ENCODE data around the gene NLRC5.

NLRC5 gene

GRCh38 chr16:57042157-57043111 is 53.1 kb downstream of the NLRC5 start:
- H3K79me2 ChIP-seq: no peaks in the 10 kb centered on the region
- H3K9me3 ChIP-seq (ENCODE audit: control insufficient read depth, low read length): no peaks in the 10 kb centered on the region
- H3K4me2 ChIP-seq (ENCODE audit: low read length): no peak overlapping the region
- H3K4me1 ChIP-seq: peaks cover 3% of the 10 kb centered on the region
- no peak overlapping the region for H3K27ac ChIP-seq
- no peaks in the 10 kb centered on the region for H3K27me3 ChIP-seq (ENCODE audit: control insufficient read depth, insufficient read depth, low read length)
- no peaks in the 10 kb centered on the region for H3K36me3 ChIP-seq (ENCODE audit: control insufficient read depth, insufficient read depth, low read length)
- no peak overlapping the region for H2AFZ ChIP-seq
- TF ChIP-seq CTCF (IDR thresholded peaks at IDR 0.05): no peak
- H3K4me3 ChIP-seq (ENCODE audit: low read depth, low read length): no peak overlapping the region
- H3K9ac ChIP-seq: no peak overlapping the region

DNA sequence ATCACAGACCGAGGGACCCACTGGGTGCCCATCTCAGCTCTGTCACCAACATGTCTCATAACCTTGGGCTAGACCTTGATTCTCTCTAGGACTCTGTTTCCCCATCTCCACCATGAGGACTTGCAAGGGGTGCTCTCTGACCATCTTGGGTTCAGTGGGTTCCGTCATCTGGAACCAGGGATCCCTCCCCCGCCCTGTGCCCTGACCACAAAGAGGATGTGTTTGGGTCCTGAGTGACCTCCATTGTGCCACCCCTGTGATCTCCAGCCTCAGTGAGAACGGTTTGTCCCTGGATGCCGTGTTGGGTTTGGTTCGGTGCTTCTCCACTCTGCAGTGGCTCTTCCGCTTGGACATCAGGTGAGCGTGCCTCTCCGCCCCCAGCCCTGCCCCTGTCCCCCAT is 53.9 kb downstream of the NLRC5 start:
- Histone ChIP-seq H3K9me3 (ENCODE audit: control insufficient read depth, low read length) (no peaks in the 10 kb centered on the region), H3K4me3 (ENCODE audit: low read depth, low read length) (no peak overlapping the region), H3K27ac (no peak overlapping the region), H3K4me2 (ENCODE audit: low read length) (no peak overlapping the region), H2AFZ (no peak overlapping the region), H3K79me2 (no peaks in the 10 kb centered on the region), H3K4me1 (peaks cover 3% of the 10 kb centered on the region), H3K27me3 (ENCODE audit: control insufficient read depth, insufficient read depth, low read length) (no peaks in the 10 kb centered on the region), H3K9ac (no peak overlapping the region), H3K36me3 (ENCODE audit: control insufficient read depth, insufficient read depth, low read length) (no peaks in the 10 kb centered on the region)
- TF ChIP-seq CTCF (IDR thresholded peaks at IDR 0.05): no peak

DNA sequence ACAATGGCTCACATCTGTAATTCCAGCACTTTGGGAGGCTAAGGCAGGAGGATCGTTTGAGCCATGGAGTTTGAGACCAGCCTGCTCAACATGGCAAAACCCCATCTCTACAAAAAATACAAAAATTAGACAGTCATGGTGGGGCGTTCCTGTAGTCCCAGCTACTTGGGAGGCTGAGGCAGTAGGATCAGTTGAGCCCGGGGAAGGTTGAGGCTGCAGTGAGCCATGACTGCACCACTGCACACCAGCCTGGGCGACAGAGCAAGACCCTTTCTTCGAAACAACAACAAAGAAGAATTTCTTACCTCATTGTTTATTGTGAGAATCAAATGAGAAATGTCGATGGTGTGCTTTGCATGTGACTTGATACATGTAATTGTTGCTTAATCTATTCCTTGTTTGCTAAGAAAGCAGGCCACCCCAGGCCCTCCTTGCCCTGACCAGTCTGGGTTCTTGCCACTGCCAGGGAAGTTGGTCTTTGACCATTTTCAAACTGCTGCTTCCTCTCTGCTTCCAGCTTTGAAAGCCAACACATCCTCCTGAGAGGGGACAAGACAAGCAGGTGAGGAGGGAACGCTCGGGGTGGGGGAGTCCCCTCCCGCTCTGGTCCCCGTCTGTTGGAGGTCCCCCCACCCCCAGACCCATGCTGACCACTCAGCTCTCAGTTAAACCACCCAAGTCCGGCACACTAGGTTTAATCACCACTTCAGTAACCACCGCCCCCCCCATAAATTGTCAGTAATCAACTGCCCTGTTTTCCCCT is 55.8 kb downstream of the NLRC5 start:
- Histone ChIP-seq H3K27me3 (ENCODE audit: control insufficient read depth, insufficient read depth, low read length) (no peaks in the 10 kb centered on the region), H3K9me3 (ENCODE audit: control insufficient read depth, low read length) (no peaks in the 10 kb centered on the region), H3K4me1 (peaks cover 3% of the 10 kb centered on the region), H3K79me2 (no peaks in the 10 kb centered on the region), H3K27ac (no peak overlapping the region), H3K9ac (no peak overlapping the region), H2AFZ (peak overlapping the region; percentile 81), H3K4me3 (ENCODE audit: low read depth, low read length) (no peak overlapping the region), H3K4me2 (ENCODE audit: low read length) (no peak overlapping the region), H3K36me3 (ENCODE audit: control insufficient read depth, insufficient read depth, low read length) (no peaks in the 10 kb centered on the region)
- TF ChIP-seq CTCF (IDR thresholded peaks at IDR 0.05): no peak

DNA sequence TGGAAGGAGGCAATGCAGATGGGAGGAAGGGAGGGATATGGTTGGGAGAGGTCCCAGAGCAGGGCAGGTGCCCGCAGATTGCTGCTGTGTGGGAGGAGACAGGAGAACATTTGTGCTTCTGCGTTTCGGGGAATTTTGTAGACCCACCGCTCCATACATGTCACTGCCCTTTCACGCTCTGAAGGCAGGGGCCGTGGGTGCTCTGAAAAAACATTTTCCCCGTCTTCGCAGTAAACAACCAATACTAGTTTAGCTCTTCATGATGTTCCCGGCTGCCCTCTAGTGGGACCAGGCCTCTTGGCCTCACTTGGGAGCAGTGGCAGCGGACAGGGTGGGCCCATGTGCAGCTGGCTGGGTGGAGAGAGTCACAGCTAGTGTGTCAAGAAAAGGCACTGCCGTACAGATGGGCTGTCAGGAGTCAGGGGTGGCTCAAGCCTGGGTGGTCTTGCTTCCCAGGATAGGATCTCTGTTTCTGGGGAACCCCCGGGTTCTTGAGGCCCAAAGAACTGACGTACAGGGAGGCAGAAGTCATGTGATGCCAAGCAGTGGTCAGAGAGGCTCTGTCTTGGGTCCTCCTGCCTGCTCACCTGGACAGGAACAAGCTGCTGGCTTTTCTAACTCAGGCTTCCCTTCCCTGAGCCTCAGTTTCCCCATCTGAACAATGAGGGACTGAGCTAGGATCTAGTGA is 56.5 kb downstream of the NLRC5 start:
- Histone ChIP-seq H3K79me2 (no peaks in the 10 kb centered on the region), H3K4me1 (peaks cover 3% of the 10 kb centered on the region), H3K27ac (no peak overlapping the region), H3K4me3 (ENCODE audit: low read depth, low read length) (no peak overlapping the region), H2AFZ (peak overlapping the region; percentile 81), H3K36me3 (ENCODE audit: control insufficient read depth, insufficient read depth, low read length) (no peaks in the 10 kb centered on the region), H3K9me3 (ENCODE audit: control insufficient read depth, low read length) (no peaks in the 10 kb centered on the region), H3K9ac (no peak overlapping the region), H3K27me3 (ENCODE audit: control insufficient read depth, insufficient read depth, low read length) (no peaks in the 10 kb centered on the region), H3K4me2 (ENCODE audit: low read length) (no peak overlapping the region)
- TF ChIP-seq CTCF (IDR thresholded peaks at IDR 0.05): peak; percentile 63
